ENCODE measurements around the gene PHF8. TPM values are rescaled to one million over a fixed set of nuclear protein-coding genes. Genes with fewer than 3 reads are reported as not detected.

The PHF8 gene
- total and polyA plus RNA-seq, 4 donors, result 12.3 to 59.7 (median 16.1) TPM

GRCh38 chrX:53974529-53974928 lies 69.7 kb downstream of the PHF8 start:
- no peaks in the 10 kb centered on the region for H3K27me3 ChIP-seq (ENCODE audit: control insufficient read depth in 4 of 4, insufficient read depth in 4 of 4, low read length in 3 of 4)
- H3K27ac ChIP-seq (ENCODE audit: low read depth in 1 of 2, low read length in 2 of 2), result no peak overlapping the region
- TF ChIP-seq RAD21 (IDR thresholded peaks at IDR 0.05), result no peak
- no peak for TF ChIP-seq ATF3 (IDR thresholded peaks at IDR 0.05)
- no peak for TF ChIP-seq CTCF (IDR thresholded peaks at IDR 0.05; ENCODE audit: low read depth, low read length, missing input control)
- TF ChIP-seq JUND (IDR thresholded peaks at IDR 0.05), result no peak
- TF ChIP-seq SP1 (IDR thresholded peaks at IDR 0.05), result no peak
- no peak for TF ChIP-seq ZBTB33 (IDR thresholded peaks at IDR 0.05)
- TF ChIP-seq MAX (IDR thresholded peaks at IDR 0.05), result no peak
- TF ChIP-seq TAF1 (conservative IDR thresholded peaks at IDR 0.05), result no peak
- TF ChIP-seq HNF4A (conservative IDR thresholded peaks at IDR 0.05), result no peak
- no peak for TF ChIP-seq HNF4G (IDR thresholded peaks at IDR 0.05)
- TF ChIP-seq FOXA1 (IDR thresholded peaks at IDR 0.05), result no peak
- TF ChIP-seq GABPA (IDR thresholded peaks at IDR 0.05 in 1 of 2, conservative IDR thresholded peaks at IDR 0.05 in 1 of 2), result no peak
- TF ChIP-seq FOXA2 (IDR thresholded peaks at IDR 0.05), result no peak
- TF ChIP-seq EGR1 (IDR thresholded peaks at IDR 0.05; ENCODE audit: low read depth in 2 of 2), result no peak
- no peak for TF ChIP-seq YY1 (IDR thresholded peaks at IDR 0.05)
- no peak for TF ChIP-seq NR2F2 (IDR thresholded peaks at IDR 0.05)
- TF ChIP-seq RXRA (IDR thresholded peaks at IDR 0.05), result no peak
- 98% methylated on average over 6 of the region's 6 CpGs for WGBS
- H3K9me3 ChIP-seq (ENCODE audit: control insufficient read depth in 4 of 4, low read length in 3 of 4), result peaks cover 0 to 2% (median under 1%) of the 10 kb centered on the region in 4 donors
- H3K36me3 ChIP-seq (ENCODE audit: control insufficient read depth in 4 of 4, insufficient read depth in 3 of 4, low read depth in 1 of 4, low read length in 3 of 4), result peaks cover 0 to 11% (median 5%) of the 10 kb centered on the region in 4 donors
- no peak overlapping the region for H3K9ac ChIP-seq (ENCODE audit: low read depth in 1 of 2, low read length in 2 of 2)
- no peak for DNase-seq (ENCODE audit: low spot score)
- H3K4me1 ChIP-seq (ENCODE audit: control insufficient read depth in 4 of 4, insufficient read depth in 4 of 4, low read length in 3 of 4), result no peaks in the 10 kb centered on the region
- H3K4me3 ChIP-seq (ENCODE audit: low read depth in 1 of 3, low read length in 3 of 3), result no peak overlapping the region

GRCh38 chrX:53969540-53969939 lies 74.7 kb downstream of the PHF8 start:
- Histone ChIP-seq H3K4me1 (ENCODE audit: control insufficient read depth in 4 of 4, insufficient read depth in 4 of 4, low read length in 3 of 4) (peaks cover 0 to 1% (median 0%) of the 10 kb centered on the region in 4 donors), H3K27me3 (ENCODE audit: control insufficient read depth in 4 of 4, insufficient read depth in 4 of 4, low read length in 3 of 4) (no peaks in the 10 kb centered on the region), H3K9ac (ENCODE audit: low read depth in 1 of 2, low read length in 2 of 2) (no peak overlapping the region), H3K36me3 (ENCODE audit: control insufficient read depth in 4 of 4, insufficient read depth in 3 of 4, low read depth in 1 of 4, low read length in 3 of 4) (peaks cover 0 to 5% (median 3%) of the 10 kb centered on the region in 4 donors), H3K27ac (ENCODE audit: low read depth in 1 of 2, low read length in 2 of 2) (no peak overlapping the region), H3K9me3 (ENCODE audit: control insufficient read depth in 4 of 4, low read length in 3 of 4) (peaks cover 0 to 4% (median 1%) of the 10 kb centered on the region in 4 donors), H3K4me3 (ENCODE audit: low read depth in 1 of 3, low read length in 3 of 3) (no peak overlapping the region)
- 95% methylated on average over 3 of the region's 3 CpGs for WGBS
- DNase-seq (ENCODE audit: low spot score), result no peak
- TF ChIP-seq ATF3 (IDR thresholded peaks at IDR 0.05), result no peak
- no peak for TF ChIP-seq NR2F2 (IDR thresholded peaks at IDR 0.05)
- TF ChIP-seq SP1 (IDR thresholded peaks at IDR 0.05), result no peak
- no peak for TF ChIP-seq FOXA2 (IDR thresholded peaks at IDR 0.05)
- TF ChIP-seq TAF1 (conservative IDR thresholded peaks at IDR 0.05), result no peak
- TF ChIP-seq CTCF (IDR thresholded peaks at IDR 0.05; ENCODE audit: low read depth, low read length, missing input control), result no peak
- TF ChIP-seq HNF4G (IDR thresholded peaks at IDR 0.05), result no peak
- no peak for TF ChIP-seq FOXA1 (IDR thresholded peaks at IDR 0.05)
- TF ChIP-seq JUND (IDR thresholded peaks at IDR 0.05), result no peak
- no peak for TF ChIP-seq RXRA (IDR thresholded peaks at IDR 0.05)
- TF ChIP-seq HNF4A (conservative IDR thresholded peaks at IDR 0.05), result no peak
- TF ChIP-seq GABPA (IDR thresholded peaks at IDR 0.05 in 1 of 2, conservative IDR thresholded peaks at IDR 0.05 in 1 of 2), result no peak
- TF ChIP-seq YY1 (IDR thresholded peaks at IDR 0.05), result no peak
- TF ChIP-seq ZBTB33 (IDR thresholded peaks at IDR 0.05), result no peak
- TF ChIP-seq RAD21 (IDR thresholded peaks at IDR 0.05), result no peak
- TF ChIP-seq EGR1 (IDR thresholded peaks at IDR 0.05; ENCODE audit: low read depth in 2 of 2), result no peak
- no peak for TF ChIP-seq REST (IDR thresholded peaks at IDR 0.05)

All from liver (tissue), 9 donors.